Hematopoietic multipotent progenitor cell (in vitro differentiated cells): Measurements from ENCODE around the gene ODF2L. TPM values are rescaled to one million over a fixed set of nuclear protein-coding genes. Genes with fewer than 3 reads are reported as not detected.
"Not testable (repeated sequence)": the region's sequence is repeated elsewhere in the genome, so short reads cannot be mapped to it uniquely, and the experiment has no call there.

Experiments used
- DNase-seq, 3 donors: peaks; one replicate each; pipeline ENCODE4 v3.0.0-alpha.2; 2011 to 2015; ENCODE audit warnings: low read depth in 2 of 3, low spot score in 2 of 3
- total RNA-seq: library from RNA; depleted of rRNA; stranded (reverse); fragments of >200 nt; gene quantifications from one replicate; pipeline ENCODE4 v1.2.3, GENCODE V29; 2012

ODF2L gene
- total RNA-seq, 1 donor = 12.9 TPM

DNA sequence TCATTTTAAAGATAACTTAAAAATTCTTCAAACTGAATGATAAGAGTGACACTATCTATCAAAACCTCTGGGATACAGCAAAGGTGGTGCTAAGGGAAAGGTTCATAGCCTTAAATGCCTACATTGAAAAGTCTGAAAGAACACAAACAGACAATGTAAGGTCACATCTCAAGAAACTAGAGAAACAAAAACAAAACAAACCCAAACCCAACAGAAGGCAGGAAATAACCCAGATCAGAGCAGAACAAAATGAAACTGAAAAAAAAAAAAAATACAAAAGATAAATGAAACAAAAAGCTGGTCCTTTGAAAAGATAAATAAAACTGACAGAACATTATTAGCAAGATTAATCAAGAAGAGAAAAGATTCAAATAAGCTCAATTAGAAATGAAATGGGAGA lies 6.8 kb downstream of the ODF2L start:
- no peak for DNase-seq

DNA sequence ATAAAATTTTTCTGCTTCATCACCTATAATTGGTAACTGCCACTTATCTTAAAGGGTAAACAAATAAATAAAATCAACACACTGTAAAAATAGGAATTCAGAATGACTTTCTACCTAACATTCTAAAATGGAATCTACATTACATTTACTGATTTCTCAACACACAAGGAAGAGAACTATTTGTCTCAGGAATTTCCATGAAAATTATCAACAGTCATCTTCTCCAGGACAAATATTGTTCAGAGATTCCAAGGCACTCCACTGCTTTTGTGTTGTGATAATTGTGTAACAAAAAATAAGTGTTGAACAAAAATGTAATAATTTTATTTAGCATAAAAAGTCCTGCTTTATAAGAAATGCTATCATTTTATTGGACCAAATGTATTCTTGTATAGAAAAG lies 7.3 kb downstream of the ODF2L start:
- DNase-seq = no peak

DNA sequence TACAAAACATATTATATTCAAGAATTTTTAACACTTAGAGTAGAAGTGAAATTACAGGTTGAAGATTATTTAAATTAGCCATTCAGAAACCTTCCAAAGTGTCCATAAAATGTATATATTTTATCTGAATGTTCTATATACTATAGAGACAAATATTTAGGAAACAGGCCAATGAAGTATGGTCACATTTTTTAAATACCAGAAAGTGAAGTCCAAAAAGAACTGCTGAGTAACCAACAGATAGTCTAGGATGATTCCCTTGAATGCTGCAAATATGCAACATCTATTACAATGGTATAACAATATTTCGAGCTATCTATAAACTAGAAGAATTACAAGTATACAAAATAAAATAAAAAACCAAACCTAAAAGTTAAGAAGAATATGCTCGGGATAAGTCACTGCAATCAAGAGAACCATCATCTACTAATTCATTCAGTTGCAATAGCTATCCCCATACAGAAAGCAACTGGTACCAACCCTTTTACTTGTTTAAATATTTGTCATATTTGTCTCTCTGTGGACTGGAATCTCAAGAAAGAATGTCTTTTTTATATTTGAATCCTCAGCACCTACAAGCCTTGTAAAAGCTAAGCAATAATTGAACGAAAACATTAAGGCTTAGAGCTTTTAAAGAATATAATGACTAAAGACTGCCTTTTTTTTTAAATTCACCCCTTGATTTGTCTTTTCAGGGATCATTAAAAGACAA lies 8.1 kb downstream of the ODF2L start:
- no peak for DNase-seq

DNA sequence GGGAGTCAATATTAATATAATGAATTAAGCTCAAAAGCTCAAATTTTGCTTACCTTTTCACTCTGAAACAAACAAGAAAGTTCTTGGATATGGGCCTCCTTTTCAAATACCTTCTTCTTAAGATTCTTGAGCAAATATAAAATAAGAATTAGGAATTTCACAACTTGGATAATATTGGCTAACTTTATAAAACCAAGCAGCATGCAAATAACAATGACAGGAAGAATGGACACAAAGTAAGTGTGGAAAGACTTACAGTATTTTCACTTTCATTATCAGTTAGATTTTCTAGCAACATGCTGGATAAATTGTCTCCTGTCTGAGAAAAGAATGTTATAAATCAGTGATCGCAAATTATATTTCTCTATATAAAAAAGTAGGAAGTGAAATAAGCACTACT lies 13.2 kb downstream of the ODF2L start:
- DNase-seq = peak in 1 of 3 donors; percentile 6

DNA sequence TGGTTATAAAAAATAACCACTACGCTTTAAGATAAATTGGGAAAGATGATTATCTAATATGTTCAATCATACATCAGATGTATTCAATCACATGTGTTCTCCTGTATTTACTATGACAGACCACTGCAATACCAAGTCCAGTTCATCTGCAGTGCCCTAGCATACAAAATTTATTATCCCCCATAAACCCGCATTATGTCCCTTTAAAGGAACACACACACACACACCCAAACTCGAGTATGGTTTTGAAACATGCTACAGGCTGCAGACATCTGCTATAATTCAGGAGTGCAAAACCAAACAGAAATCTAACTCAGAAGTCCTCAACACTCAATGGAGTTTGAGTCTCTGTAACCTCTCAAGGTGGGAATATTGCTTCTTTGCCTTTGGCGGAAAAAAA lies 14.9 kb downstream of the ODF2L start:
- DNase-seq = no peak

DNA sequence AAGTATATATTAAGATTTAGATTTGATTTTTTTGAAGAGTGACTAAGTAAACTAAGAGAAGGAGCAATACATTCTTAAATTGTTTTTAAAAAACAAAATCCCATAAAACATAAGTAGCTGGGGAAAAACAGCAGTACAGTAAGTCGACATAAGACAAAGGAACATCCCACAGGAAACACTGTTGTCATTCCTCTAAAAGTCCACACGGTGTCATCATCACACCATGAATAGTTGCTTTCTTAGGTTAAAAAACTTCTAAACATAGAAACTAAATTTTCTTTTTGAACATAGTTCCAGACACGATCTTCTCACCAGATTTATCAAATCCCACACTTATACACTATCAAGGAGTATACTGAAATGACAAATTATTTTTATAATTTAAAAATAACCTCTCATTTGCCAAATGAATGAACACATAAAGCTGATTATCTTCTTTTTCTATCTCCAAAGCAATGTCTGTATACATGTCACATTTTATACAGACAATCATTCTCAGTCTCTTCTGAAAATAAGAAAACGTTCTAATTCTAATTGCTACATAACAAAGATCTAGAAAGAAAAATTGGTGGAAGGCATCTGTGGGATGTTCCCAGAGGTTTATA lies 15.8 kb downstream of the ODF2L start:
- DNase-seq = peak; percentile 23 to 76 (median 49)

DNA sequence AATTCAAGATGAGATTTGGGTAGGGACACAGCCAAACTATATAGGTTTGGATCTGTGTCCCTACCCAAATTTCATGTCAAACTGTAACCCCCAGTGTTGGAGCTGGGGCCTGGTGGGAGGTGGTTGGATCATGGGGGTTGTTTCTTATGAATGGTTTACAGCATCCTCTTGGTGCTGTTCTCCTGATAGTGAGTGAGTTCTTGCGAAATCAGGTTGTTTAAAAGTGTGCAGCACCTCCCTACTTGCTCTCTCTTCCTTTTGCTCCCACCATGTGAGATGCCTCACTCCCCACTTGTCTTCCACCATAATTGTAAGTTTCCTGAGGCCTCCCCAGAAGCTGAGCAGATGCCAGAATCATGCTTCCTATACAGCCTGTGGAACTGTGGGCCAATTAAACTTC lies 17.3 kb downstream of the ODF2L start:
- DNase-seq = no peak

DNA sequence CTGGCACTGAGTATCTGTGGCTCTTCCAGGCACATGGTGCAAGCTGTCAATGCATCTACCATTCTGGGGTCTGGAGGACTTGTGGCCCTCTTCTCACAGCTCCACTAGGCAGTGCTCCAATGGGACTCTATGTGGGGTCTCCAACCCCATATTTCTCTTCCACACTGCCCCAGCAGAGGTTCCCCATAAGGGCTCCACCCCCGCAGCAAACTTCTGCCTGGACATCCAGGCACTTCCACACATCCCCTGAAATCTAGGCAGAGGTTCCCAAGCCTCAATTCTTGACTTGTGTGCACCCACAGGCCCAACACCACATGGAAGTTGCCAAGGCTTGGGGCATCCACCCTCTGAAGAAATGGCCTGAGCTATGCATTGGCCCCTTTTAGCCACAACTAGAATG lies 18.8 kb downstream of the ODF2L start:
- no peak for DNase-seq

DNA sequence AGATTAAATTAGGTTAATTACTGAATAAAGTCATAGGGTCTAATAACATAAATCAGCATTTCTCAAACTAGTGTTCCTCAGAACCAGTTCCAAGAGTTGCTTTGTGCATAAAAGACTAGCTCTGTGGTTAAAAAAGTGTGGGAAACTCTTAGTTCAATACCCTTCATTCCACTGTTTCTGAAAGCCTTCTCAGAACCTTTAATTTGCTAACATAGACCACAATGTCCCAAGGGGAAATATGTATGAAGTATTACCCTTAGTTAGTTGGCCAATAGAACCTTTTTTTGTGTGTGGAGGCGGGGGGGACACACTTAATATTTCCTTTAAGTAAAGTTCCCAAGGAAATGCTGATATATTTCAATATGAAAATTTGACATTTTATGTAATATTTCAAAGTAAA lies 20.4 kb downstream of the ODF2L start:
- DNase-seq = no peak

DNA sequence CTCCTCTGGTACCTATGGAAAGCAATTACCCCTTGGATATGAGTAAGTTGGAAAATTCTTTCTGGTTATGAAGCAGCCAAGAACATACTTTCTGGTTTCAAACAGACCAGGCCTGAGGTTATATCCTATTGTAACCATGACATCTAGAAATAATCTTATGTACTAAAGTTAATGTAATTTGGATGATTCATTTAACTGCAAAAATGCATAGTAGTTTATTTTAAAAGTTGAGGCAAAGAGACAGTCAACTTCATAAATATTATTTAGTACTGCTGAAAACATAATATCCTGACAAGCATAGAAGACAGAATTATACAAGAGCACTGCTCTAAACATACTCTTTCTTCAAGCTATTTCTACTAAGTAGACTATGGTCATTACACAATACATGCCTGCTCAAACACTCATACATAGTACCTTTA lies 25.5 kb downstream of the ODF2L start:
- DNase-seq = no peak

DNA sequence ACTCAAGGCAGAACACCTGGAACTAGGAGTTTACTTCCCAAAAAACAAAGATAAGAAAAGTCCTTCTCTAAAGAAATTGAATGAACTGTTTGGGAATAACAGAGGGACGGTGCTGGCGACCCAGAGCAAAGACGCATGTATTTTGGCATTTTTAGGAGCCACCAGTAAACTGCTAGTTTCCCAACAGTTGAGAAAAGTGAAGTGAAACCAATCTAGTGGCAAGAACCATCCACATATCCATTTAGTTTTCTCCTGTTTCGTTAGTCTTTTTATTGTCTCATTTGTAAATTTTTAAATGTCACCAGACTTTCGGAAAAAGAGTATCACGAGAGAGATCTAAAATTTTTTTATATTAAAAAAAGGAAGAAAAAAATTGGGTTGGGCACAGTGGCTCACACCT lies 30.2 kb downstream of the ODF2L start:
- DNase-seq = no peak

DNA sequence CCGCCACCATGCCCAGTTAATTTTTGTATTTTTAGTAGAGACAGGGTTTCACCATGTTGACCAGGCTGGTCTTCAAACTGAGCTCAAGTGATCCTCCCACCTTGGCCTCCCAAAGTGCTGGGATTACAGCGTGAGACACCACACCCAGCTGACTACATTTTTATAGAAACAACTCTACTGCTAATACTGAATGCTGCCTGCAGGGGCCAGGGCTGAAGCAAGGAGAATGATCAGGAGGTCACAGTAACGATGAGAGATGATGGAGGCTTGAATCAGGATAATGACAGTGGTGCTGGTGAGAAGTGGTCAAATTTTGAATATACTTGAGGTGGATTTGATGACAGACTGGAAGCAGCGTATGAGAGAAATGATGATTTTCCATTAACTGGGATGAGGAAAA lies 33.3 kb downstream of the ODF2L start:
- DNase-seq = no peak

DNA sequence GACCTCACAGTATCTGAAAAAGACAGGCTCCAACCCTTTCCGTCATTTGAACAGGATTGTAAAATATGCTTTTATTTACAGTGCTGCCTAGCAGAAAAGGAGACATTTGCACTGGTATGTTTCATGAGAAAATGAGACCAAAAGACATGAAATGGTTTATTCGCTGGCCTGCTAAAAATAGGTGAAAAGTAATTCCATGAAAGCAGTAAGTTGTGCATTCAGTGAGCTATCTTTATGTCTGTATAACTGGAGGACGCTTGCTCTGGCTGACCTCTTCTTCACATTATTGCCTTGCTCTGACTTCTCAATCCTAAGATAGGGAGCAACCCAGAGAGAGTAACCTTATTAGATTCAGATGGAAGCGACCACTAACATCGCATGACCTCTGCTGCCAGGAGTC lies 38.3 kb downstream of the ODF2L start:
- no peak for DNase-seq

DNA sequence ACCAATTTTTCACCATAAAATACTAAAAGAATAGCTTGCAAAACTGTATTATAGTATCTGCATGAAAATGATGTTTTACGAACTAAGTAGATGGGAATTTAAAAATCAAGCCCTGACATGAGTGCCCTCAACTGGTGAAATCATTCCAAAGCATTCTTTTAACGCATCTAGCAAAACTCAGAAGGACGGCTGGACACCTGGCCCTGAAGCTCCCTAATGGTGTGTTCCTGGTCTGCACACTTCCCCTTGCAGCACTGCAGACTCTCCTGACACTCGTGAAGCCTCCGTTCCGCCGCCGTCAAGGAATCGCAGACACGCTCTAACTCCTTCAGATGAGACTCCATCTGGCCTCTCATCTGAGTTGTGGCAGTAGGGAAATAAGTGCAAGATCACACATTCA lies 39.9 kb downstream of the ODF2L start:
- peak in 2 of 3 donors; percentile 17 to 49 for DNase-seq

DNA sequence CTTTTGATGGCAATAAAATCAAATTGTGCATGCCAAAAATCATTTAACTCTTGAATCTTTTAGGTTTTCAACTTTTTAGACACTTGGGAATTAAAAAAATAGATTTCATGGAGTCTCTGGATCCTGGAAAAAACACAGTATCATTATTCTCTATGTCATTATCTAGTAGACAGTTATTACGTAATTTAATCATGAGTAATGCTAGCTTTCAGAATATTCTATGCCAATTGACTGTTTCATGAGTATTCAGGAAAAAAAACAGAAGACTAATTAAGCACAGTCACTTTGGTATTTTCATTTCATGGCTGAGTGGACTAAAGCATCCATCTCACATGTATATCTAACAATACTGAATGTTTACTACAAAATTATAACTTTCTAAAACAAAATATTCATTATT lies 44.0 kb downstream of the ODF2L start:
- no peak for DNase-seq

DNA sequence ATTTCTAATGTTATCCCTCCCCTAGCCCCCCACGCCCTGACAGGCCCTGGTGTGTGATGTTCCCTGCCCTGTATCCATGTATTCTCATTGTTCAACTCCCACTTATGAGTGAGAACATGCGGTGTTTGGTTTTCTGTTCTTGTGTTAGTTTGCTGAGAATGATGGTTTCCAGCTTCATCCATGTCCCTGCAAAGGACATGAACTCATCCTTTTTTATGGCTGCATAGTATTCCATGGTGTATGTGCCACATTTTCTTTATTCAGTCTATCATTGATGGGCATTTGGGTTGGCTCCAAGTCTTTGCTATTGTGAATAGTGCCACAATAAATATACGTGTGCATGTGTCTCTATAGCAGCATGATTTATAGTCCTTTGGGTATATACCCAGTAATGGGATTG lies 45.9 kb downstream of the ODF2L start:
- not testable (repeated sequence) for DNase-seq

DNA sequence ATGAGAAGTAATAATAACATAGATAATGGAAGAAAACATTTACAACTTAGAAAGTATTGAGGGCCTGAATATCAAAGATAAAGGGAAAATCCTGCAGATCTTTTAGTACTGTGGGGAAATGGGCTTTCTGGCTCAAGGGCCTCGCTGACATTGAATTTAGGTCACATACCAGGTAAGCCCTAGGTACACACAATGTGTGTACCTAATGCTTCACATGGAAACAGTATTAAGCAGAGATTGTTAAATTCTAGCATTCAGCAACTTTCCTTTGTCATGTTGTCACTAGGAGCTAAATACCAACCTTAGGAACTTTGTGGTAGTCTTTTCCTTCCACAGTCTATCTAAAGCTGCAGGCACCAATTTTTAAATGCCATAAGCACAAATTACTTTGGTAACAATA lies 49.7 kb downstream of the ODF2L start:
- DNase-seq = no peak

DNA sequence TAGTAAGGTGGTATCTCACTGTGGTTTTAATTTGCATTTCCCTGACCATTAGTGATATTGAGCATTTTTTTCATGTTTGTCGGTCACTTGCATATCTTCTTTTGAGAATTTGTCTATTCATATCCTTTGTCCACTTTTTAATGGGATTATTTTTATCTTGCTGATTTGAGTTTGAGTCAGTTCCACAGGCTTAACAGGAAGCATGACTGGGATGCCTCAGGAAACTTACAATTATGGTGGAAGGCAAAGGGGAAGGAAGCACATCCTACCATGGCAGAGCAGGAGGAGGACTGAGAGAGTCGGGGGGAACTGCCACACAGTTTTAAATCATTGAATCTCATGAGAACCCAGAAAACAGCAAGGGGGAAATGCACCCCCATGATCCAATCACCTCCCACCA lies 51.1 kb downstream of the ODF2L start:
- no peak for DNase-seq

DNA sequence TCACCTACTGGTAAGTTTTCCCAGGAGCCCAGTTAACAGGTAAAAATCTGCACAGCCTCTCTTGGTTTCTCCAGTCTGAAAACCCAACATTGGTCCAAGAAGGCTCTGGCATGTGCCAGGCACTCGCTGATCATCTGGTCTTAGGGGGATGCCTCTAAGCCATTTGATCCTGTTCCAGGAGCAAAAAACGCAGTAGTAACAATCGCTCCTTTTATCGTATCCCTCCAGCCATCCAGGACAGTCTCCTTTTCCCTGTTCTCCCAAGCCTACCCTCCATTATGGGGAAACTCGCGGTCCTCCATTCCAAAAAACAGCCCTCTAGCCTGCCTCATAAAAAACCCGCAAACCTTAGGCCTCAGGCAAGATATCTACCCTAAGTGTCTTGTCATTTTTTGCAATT lies 56.2 kb downstream of the ODF2L start:
- DNase-seq = no peak

DNA sequence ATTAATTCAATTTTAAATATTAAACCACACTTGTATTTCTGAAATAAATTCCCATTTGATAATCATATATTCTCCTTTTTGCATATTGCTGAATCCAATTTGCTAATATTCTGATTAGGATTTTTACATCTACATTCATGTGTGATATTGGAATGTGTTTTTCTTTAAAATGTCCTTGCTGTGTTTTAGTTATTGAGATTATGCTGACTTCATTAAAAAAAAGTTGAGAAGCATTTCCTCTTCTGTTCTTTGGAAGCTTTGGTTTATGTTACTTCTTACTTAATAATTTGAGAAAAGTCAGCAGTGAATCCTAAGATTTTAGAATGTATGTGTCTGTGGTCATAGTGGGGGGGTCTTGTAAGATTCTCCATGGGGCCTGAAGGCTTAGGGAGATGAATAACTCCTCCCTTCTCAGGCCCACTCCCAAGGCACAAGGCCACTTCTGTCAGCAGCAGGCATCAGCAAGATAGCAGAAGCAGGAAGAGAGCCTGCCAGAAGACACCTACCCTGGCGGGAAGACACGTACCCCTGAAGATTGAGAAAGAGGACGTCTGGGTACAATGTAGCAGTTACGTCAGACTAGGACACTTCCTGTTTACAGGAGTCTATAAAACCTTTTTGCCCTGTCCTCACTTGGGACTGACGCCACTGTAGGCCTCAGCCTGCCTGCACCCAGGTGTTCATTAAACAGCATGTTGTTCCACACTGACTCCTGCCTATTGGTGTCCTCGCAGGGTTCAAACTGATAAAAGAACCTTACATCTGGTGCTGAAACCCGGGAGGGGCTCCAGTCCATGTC lies 56.9 kb downstream of the ODF2L start:
- peak in 2 of 3 donors; percentile 22 to 70 for DNase-seq

DNA sequence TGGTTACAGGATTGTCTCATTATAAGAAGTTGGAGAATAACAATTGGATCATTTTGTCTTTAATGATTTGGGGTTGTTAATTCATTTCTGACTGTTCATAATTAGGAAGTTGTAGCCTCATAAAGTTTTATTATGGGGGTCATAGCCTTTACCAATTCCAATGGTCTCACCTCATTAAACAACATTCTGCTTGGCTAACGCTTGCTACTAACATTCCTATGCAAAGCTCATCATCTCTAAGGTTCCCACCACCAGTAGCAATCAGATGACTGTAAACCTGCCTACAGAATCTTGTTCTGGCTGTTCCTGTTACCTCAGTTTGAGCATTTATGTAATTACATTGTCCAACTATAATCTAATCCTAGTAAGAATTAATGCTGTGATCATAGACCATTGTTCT lies 60.2 kb downstream of the ODF2L start:
- no peak for DNase-seq

DNA sequence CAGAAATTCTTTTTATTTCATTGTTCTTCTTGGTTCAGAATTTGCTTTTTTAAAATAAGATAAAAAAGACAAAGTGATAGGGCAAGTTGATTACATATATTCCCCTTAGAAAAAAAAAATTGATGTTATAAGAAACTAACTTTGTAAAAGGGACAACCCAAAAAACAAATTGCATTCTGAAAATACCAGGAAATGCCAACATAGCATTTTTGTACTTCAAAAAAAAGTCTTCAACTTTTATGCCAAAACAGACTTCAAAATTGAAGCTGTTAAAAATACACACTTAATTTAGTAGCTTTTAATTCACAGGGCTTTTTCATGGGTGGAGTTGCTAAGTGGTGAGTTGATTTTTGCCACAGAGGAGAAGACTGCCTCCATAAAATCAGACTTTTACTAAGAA lies 70.9 kb downstream of the ODF2L start:
- DNase-seq = no peak
